HG02852 (cell line): ENCODE measurements around the gene STK4.
"Not testable (repeated sequence)": the region's sequence is repeated elsewhere in the genome, so short reads cannot be mapped to it uniquely, and the experiment has no call there.

Experiments used
- ATAC-seq: cut with Tn5 transposase; IDR thresholded peaks from one replicate; pipeline ENCODE4 v1.9.1; 2021; ENCODE audit warnings: mild to moderate bottlenecking, moderate library complexity; ENCODE audit not compliant: unreplicated experiment

Gene STK4

DNA sequence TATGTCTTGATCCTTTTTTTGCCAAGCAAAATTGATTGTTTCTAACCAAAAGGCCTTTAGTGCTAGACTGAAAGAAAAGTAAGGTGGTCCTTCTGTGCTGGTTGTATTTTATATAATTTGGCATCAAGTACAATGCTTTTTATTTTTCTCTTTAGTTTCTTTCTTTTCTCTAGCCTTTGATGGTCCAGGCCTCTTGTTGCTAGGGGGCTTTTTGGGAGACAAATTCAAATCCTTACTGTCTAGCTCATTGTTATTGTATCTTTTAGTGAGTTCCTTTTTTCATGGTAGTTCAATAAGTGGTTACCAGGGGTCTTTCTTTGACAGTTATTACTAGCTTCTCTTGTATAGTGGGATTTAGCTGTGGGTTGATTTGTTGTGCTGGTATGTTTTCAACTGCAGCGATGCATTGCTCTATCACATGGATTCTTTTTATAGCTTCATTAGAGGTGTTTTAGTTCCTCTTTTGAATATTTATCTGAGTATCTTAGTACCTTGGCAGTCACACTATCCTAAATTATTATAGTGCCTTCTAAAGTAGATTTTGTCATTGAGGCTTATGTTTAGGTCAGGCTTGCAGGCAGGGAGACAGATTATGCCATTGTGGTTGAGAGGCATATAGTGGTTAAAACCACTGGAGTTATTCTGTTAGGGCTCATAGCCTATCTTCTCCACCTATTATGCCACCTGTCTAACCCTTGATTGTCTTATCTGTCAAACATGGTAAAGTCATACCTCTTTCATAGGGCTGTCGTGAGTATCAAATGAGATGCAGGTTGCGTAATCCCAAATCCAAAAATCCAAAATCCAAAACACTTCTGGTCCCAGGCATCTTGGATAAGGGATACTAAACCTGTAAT is 85.1 kb downstream of the STK4 start:
- ATAC-seq = no peak

- ATAC-seq = no peak
Observed at GRCh38 chr20:45052698-45053429, 86.6 kb downstream of the STK4 start.

- no peak for ATAC-seq
Observed at GRCh38 chr20:45053430-45054351, 87.4 kb downstream of the STK4 start.

- ATAC-seq = no peak
Observed at GRCh38 chr20:45055056-45055455, 88.7 kb downstream of the STK4 start.

- ATAC-seq = no peak
Observed at GRCh38 chr20:45056473-45057173, 90.3 kb downstream of the STK4 start.

- ATAC-seq = no peak
Observed at GRCh38 chr20:45058168-45058850, 92.0 kb downstream of the STK4 start.

GRCh38 chr20:45059022-45059728 is 92.9 kb downstream of the STK4 start:
- no peak for ATAC-seq

GRCh38 chr20:45060294-45060693 is 94.0 kb downstream of the STK4 start:
- no peak for ATAC-seq

DNA sequence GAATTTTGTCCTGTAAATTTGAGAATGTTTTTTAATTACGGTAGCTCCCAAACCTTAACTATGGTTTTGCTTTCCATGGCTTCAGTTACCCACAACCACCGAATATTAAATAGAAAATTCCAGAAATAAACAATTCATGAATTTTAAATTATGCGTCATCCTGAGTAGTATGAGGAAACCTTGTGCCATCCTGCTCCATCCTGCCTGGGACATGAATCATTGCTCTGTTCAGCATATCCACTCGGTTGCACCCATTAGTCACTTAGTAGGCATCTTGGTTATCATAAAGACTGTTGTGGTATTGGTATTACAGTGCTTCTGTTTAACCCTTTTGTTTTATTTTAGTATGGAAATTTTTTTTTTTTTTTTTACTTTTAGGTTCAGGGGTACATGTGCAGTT is 94.9 kb downstream of the STK4 start:
- no peak for ATAC-seq

DNA sequence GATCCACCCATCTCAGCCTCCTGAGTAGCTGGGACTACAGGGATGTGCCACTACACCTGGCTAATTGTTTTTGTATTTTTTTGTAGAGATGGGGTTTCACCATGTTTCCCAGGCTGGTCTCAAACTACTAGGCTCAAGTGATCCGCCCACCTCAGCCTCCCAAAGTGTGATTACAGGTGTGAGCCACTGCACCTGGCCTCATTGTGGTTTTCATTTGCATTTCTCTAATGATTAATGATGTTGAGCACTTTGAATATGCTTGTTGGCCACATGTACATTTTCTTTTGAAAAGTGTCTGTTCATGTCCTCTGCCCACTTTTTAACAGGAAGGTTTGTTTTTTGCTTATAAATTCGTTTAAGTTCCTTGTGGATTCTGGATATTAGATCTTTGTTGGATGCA is 96.8 kb downstream of the STK4 start:
- not testable (repeated sequence) for ATAC-seq

GRCh38 chr20:45064812-45065211 is 98.5 kb downstream of the STK4 start:
- no peak for ATAC-seq

DNA sequence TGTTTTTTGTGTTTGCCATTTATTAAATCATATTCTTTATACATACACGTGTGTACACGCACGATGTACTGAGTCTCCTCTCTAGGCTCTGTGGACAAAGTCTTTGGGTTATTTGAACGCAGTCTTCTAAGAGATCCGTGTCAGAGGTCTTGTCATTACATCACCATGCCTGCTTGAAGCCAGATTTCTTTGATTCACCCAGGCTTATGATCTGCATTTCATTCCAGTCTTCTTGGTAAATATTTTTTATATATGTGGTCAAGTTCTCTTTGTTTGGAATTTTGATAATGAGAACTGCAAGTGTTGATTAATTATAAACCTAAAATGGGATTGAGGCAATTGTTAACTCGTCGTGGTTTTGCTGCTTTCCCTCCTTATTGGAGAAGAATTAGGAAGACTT is 100.1 kb downstream of the STK4 start:
- ATAC-seq = no peak

GRCh38 chr20:45067087-45067486 is 100.8 kb downstream of the STK4 start:
- ATAC-seq = no peak

- ATAC-seq = no peak
Observed at GRCh38 chr20:45067558-45067957, 101.2 kb downstream of the STK4 start.

GRCh38 chr20:45069261-45069660 is 102.9 kb downstream of the STK4 start:
- ATAC-seq = no peak

GRCh38 chr20:45070932-45071632 is 104.8 kb downstream of the STK4 start:
- ATAC-seq = no peak

- ATAC-seq = no peak
Observed at GRCh38 chr20:45072066-45072465, 105.8 kb downstream of the STK4 start.

DNA sequence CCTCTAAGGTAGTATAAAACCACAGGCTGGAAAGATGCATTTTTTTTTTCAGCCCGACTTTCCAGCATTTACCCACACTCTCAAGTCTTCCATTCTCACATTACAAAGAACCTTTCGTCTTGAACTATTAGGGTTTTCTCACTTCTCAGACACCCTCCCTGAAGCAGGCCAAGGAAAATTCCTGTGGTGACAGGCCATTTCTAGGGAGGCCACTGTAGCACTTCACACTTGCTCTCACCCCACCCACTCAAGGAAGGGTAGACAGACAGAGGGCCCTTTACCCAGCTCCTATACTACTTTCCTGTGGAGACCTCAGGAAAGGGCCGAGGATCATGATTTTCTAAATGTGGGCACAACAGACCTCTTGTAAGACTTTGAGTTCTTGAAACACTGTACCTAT is 106.9 kb downstream of the STK4 start:
- ATAC-seq = no peak

DNA sequence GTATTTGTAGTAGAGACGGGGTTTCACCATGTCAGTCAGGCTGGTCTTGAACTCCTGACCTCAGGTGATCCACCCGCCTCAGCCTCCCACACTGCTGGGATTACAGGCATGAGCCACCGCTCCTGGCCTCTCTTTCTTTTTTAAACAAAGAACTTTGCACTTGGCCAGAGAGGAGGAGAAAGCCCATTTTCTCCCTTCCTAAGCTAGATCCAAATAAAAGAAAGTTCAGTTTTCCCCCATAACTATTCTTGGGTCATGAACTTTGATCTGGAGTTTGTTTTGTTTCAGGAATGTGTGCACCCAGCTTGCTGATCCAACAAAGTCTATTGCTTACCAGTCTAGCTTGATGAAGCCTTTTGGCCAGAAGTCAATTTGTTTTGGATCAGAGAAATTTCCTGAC is 111.2 kb downstream of the STK4 start:
- ATAC-seq = no peak
